DOHH2 (cell line): Measurements from ENCODE around the gene UBE2G1.

Experiments used
- CTCF ChIP-seq: fragments of 200-600 bp; sonication (generic); IDR thresholded peaks from one replicate; pipeline ENCODE4 v1.5.1; 2014; ENCODE audit warnings: antibody characterized with exemption, mild to moderate bottlenecking, low read depth, low read length; ENCODE audit not compliant: poor library complexity, severe bottlenecking
- EZH2phosphoT487 ChIP-seq: fragments of 200-600 bp; sonication (generic); IDR thresholded peaks from 2 replicates; pipeline ENCODE4 v1.6.1; 2017; ENCODE audit warnings: borderline replicate concordance, mild to moderate bottlenecking, antibody characterized with exemption, low read length, moderate library complexity, mixed read lengths

- TF ChIP-seq CTCF (no peak), EZH2phosphoT487 (no peak)
These were observed 72.9 kb downstream of the UBE2G1 start for GRCh38 chr17:4293572-4293971.
